HG03442 (cell line): Measurements from ENCODE around the gene COL7A1.
"Not testable (repeated sequence)": the region's sequence is repeated elsewhere in the genome, so short reads cannot be mapped to it uniquely, and the experiment has no call there.

Source experiments
- ATAC-seq: cut with Tn5 transposase; IDR thresholded peaks from one replicate; pipeline ENCODE4 v1.9.1; 2021; ENCODE audit warnings: mild to moderate bottlenecking, moderate library complexity; ENCODE audit not compliant: unreplicated experiment

The COL7A1 gene

GRCh38 chr3:48548126-48548525, 47.0 kb downstream of the COL7A1 start:
- no peak for ATAC-seq

GRCh38 chr3:48546203-48546829, 48.8 kb downstream of the COL7A1 start:
- ATAC-seq, result no peak

- ATAC-seq, result no peak
These were observed 51.0 kb downstream of the COL7A1 start for GRCh38 chr3:48544141-48544540.

GRCh38 chr3:48543271-48543866, 51.8 kb downstream of the COL7A1 start:
- no peak for ATAC-seq

- no peak for ATAC-seq
These were observed 56.7 kb downstream of the COL7A1 start for GRCh38 chr3:48538451-48538850.

- ATAC-seq, result no peak
These were observed 58.3 kb downstream of the COL7A1 start for GRCh38 chr3:48536785-48537184.

GRCh38 chr3:48536116-48536515, 59.0 kb downstream of the COL7A1 start:
- ATAC-seq, result no peak

GRCh38 chr3:48535578-48535977, 59.6 kb downstream of the COL7A1 start:
- no peak for ATAC-seq

- ATAC-seq, result no peak
These were observed 62.2 kb downstream of the COL7A1 start for GRCh38 chr3:48532977-48533337.

GRCh38 chr3:48532271-48532976, 62.7 kb downstream of the COL7A1 start:
- ATAC-seq, result no peak

GRCh38 chr3:48530701-48531100, 64.4 kb downstream of the COL7A1 start:
- not testable (repeated sequence) for ATAC-seq

GRCh38 chr3:48528754-48529153, 66.4 kb downstream of the COL7A1 start:
- no peak for ATAC-seq

- no peak for ATAC-seq
These were observed 67.1 kb downstream of the COL7A1 start for GRCh38 chr3:48528048-48528447.

GRCh38 chr3:48524970-48525369, 70.2 kb downstream of the COL7A1 start:
- no peak for ATAC-seq

GRCh38 chr3:48521635-48522034, 73.5 kb downstream of the COL7A1 start:
- no peak for ATAC-seq

GRCh38 chr3:48519277-48519643, 75.9 kb downstream of the COL7A1 start:
- ATAC-seq, result no peak

- ATAC-seq, result no peak
These were observed 76.4 kb downstream of the COL7A1 start for GRCh38 chr3:48518638-48519276.

GRCh38 chr3:48518069-48518468, 77.1 kb downstream of the COL7A1 start:
- no peak for ATAC-seq

- ATAC-seq, result no peak
These were observed 78.6 kb downstream of the COL7A1 start for GRCh38 chr3:48516571-48516970.

GRCh38 chr3:48514431-48515227, 80.5 kb downstream of the COL7A1 start:
- ATAC-seq, result no peak
